SHP77 treated with DMSO at 0.1 percent for 48 hours (cell line): Measurements from ENCODE around the gene SRP72.
A peak's percentile ranks its signal among the peaks of the same experiment; 100 is the strongest.
"Not testable (repeated sequence)": the region's sequence is repeated elsewhere in the genome, so short reads cannot be mapped to it uniquely, and the experiment has no call there.

ENCODE experiments used
- DNase-seq: peaks from one replicate; lab custom pipeline; 2025; lab: John Stamatoyannopoulos, UW

The SRP72 gene

DNA sequence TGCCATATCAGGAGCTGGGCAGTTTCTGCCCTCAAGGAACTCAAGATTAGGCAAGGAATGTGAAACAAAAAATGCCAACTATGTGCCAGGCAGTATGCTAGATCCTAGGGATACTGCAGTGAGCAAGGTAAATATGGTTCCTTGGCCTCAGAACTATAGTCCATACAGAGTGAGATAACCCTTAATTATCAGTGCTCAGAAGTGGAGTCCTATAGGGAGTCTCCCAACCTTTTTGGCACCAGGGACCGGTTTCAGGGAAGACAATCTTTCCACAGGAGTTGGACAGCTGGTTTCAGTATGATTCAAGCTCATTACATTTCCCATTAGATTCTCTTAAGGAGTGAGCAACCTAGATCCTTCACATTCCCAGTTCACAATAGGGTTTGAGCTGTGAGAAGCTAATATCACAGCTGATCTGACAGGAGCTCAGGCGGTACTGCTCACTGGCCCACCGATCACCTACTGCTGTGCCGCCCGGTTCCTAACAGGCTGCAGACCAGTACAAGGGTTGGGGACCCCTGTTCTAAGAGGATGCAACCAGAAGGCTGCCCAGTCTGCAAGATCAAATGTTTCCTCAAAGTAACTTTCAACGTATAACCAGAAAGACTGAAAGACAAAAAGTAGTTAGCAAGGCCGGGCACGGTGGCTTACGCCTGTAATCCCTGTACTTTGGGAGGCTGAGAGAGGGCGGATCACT is 1.7 kb upstream of the SRP72 start:
- no peak for DNase-seq

DNA sequence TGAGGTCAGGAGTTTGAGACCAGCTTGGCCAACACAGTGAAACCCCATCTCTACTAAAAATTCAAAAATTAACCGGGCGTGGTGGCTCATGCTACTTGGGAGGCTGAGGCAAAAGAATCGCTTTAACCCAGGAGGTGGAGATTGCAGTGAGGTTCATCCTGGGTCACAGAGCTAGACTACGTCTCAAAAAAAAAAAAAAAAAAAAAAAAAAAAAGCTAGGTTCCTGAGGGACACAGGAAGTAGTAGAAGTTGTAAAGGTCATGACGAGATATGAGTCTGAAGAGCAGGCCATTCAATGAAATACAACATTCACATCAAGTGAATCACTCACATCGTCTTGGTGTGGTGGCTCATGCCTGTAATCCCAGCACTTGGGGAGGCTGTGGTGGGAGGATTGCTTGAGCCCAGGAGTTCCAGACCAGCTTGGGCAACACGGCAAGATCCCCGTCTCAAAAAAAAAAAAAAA is 1.1 kb upstream of the SRP72 start:
- DNase-seq, result not testable (repeated sequence)

DNA sequence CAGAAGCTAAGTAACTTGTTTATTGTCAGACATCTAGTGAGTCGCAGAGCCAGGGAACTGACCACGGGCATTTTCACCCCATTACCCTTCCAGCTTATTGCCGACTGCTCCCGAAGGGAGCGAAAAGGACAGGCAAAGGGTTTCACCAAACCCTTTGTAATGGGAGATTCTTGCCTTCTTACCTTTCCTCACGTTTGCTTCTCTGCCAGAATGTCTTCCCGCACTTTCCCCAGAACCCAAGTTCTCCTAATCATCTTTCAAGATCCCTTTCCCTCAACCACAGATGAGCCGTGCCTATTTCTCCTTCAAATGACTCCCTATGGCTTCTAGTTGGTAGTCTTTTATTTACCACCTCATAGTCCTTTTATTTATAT is 520 bp upstream of the SRP72 start:
- DNase-seq, result no peak

DNA sequence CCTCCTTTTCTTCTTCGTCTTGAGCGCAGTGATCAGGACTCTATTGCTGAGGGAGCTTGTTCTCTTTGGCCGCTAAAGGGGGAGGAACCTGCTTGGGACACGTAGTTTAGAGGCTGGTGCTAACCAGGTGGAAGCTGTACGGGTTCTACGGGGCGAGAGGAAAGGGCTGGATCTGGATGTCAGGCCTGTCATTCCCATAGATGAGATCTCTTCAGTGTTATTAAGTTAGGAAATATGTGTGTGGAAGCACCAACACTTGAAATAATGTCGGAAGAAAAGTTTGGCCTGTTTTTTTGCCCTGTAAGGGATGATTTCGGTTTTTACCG is 643 bp downstream of the SRP72 start:
- peak; percentile 65 for DNase-seq

DNA sequence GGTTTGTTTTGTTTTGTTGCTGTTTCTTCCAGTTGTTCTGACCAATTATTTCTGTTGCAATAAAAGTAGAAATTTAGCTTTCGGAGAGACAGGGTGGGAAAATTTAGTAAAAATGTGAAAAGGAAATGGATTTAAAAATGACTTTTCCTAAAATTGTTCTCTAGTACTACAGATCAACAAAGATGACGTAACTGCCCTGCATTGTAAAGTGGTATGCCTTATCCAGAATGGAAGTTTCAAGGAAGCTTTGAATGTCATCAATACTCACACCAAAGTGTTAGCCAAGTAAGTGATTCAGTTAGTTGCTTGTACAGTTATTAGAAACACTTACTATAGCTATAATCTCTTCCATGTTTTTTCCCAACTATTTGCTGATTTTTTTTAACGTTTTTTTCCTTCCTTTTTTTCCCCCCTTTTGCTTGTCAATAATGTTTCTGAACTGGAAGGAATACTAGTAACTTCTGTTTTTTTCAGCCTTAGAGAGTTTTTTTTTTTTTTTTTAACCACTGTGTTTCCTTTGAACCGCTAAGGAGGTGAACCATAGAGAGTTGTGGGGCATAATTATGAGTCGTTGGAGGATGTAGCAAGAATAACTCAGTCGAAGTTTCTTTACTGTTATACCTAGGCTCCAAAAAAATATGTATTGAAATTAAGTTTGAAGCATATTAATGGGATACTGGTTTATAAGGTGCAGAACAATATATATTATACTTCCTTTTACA is 2.2 kb downstream of the SRP72 start:
- no peak for DNase-seq

DNA sequence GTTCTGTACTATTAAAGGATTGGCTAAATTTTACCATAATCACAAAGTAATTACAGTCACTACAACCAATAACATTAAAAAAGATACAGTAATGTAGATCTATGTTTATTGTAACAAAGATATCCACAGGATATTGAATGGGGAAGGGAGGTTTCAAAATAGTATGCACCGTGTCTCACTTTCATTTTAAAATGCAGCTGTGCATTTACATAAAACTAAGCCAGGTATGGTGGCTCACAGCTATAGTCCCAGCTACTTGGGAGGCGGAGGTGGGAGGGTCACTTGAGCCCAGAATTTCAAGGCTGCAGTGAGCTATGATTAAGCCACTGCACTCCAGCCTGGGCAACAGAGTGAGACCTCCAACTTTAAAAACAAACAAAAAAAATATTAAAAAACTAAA is 8.5 kb downstream of the SRP72 start:
- DNase-seq, result no peak

DNA sequence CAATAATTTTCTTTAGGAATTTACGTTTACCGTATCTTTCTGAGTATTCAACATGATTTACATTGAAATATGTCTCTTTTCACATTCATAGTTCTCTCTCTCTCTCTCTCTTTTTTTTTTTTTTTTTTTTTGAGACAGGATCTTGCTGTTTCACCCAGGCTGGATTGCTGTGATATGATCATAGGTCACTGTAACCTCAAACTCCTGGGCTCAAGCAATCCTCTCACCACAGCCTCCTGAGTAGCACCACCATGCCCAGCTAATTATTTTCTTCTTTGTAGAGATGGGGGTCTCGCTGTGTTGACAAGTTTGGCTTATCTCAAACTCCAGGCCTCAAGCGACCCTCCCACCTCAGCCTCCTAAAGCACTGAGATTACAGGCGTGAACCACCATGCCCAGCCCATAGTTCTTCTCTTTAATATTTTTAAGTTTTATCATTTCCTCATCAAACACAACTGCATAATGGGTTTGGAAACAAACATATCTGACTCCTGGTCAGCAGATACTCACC is 9.8 kb downstream of the SRP72 start:
- no peak for DNase-seq

DNA sequence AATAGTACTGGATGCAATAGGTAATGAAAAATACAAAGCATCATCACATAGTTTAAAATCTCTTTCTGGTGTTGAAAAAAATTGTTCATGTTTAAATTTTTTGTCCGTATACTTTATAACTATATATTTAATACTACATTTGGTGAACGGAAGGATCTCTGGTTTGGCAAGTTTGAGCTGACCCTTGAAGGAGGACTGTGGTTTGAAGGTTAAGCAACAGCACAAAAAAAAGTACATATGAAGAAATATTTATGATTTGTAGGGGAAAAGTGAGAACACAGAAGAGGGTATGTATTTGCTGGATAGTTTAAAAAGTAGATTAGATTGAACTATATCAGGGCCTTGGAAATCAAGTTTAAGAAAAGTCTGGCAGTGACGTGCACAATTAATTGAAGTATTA is 13.3 kb downstream of the SRP72 start:
- no peak for DNase-seq

DNA sequence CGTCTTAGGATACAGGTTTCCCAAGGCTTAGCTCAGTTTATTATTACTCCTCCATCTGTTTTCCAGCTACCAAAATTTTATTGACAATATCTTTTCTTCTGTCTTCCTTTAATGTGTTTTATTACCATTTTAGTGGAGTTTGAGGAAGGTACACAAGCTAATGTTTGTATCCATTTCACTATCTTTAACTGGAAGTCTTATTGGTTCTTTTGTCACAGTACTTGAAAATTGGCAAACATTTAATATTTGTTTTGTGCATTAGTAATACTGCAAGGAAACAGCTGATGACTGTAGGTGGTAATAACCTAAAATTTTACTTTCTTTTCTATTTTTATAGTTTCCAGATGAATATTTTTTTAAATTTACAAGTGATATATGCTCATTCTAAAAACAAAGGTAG is 28.8 kb downstream of the SRP72 start:
- DNase-seq, result no peak

DNA sequence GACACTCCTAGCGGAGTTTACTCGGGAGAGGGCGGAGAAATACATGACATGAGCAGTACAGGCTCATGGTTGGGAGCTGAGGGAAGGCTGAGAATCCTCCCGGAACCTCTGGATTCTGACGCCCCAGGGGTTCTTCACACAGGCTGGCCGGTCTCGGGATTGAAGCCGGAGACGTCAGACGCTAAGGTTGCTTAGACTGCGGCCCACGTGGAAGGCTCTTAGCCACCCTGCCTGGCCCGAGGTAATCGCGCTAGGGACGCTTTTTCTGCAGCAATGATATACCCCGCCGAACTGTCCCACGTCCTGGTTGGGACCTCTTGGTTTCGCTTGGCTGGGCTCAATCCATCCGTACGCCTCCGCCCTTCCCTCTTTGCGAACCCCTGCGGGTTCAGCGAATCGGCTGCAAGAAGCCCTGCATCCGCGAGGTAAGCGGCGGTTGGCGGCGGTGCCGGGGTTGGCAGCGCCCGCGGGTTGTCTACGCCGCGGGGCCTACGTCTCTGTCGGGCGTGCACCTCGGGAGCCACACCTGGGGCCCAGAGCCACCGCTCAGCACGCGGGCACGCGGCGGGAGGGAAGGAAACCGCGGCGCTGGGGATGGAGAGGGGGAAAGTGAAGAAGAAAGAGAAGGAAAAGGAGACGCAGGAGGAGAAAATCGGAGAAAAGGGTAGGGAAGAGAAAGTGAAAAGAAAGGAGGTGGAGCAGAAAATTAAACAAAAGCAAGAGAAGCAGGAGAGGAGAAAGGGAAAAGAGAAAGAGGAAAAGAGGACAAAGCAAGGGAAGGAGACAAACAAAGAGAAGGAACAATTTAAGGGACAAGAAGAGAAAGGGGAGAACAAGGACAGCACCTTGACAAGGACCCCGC is 38.1 kb downstream of the SRP72 start, which contains the start of gene ARL9:
Gene ARL9 (plus strand): TSS at position 523 of the 862 bp plus-strand sequence. CDS start 72 bp downstream, at position 595.
- DNase-seq, result no peak

DNA sequence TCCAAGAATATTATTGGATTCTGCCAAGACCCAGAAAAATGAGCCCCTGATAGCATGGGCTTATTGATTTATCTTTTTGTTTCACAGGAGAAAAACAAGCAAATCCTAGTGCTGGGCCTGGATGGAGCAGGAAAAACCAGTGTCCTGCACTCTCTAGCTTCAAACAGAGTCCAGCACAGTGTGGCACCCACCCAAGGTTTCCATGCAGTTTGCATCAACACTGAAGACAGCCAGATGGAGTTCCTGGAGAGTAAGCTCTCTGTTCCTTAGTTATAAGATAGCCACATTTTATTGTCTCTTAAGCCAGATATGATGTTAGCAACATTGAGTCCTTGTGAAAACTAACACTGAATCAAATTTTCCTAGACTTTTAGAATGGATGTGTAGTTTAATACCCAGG is 43.7 kb downstream of the SRP72 start:
- no peak for DNase-seq

DNA sequence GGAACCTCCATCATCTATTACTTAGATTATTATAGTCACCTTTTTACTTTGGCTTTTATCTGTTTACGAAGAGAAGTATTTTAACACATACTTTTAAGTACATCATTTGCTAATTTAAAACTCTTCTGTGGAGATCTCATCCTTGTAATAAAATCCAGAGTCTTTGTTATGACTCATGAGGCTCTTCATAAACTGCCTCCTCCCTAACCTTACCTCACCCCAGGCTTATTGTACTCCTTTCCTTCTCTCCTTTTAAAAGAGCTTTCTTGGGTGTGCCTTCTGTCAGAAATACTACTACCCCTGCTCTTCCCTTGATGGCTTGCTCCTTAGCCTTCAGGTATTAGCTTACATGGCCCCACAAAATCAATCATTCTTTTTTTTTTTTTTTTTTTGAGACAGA is 44.7 kb downstream of the SRP72 start:
- no peak for DNase-seq

DNA sequence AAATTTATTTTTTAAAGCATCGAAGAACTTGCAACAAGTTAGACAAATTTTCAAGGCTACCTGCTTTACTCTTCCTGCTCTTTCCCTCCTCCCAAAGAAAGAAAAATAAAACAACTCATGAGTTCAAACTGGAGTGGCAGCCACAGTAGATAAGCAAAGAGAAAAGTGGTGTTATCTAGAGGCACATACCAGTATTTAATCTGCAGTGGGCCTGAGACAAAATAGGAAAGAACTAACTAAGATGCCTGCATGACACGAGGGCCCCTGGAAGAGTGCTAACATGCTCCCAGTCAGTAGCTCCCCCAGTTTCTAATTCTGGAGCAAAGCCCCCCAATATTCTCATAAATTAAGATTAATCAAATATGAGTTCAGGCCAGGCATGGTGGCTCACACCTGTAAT is 46.1 kb downstream of the SRP72 start:
- no peak for DNase-seq

DNA sequence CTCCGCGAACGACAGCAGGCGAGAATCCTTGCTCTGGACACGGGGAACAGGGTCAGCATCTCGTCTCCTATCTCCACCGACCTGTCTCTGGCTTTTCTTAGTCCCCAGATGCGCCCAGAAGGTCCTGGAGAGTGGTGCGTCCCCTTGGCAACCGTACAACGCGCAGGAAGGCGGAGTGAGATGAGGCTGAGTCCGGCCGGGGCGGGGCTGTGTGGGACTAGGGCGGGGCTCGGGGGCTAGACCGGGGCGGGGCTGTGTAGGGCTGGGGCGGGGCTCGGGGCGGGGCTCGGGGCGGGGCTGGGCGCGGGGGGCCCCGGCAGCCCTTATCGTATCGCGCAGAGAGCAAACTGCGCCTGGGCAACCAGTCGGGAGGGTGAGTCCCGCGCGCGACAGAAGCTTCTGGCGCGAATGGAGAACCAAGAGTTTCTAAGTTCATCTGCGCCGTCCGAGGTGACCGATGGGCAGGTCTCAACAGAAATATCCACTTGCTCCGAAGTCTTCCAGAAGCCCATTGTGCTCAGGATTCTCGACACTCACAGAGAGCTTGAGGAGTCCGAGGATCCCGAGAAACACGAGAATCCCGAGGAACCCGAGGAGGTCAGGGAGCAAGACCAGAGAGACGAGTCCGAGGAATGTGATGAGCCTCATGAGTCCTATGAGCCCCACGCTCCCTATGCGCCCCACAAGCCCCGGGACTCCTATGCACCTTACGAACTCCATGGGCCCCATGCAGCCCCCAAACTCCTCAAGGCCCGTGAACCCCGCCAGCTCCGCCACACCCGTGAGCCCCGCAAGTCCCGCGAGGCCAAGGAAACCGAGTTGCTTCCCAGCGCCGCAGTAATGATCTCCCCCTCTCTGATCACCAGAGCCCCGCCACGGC is 63.1 kb downstream of the SRP72 start:
- DNase-seq, result peak; percentile 61

DNA sequence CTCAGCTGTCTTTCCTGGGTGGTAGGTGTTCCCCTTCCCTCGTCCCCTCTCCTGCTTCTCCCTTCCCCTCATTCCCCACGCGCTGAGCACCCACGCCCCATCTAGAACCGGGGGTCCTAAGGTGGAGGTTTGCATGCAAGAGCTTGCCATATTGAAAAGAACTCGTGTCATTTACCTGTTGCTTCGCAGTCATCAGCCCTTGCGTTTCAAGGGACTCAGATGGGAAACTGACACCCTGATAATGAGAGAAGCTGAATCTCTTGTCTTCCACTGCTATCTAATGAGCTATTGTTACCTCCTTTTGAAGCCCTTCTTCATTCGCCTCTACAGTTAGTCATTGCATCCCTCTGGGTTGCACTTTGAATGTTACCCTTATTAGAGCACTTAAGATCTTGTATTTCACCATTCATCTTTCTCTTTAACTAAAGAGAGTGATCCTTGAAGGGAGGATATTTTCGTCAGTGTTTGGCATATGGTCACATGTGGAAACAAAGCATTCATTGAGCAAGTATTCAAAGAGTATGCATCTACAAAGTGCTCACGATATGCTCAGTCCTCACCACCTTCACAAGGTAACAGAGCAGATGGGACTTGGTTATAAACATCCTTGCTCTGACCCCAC is 63.8 kb downstream of the SRP72 start:
- no peak for DNase-seq

DNA sequence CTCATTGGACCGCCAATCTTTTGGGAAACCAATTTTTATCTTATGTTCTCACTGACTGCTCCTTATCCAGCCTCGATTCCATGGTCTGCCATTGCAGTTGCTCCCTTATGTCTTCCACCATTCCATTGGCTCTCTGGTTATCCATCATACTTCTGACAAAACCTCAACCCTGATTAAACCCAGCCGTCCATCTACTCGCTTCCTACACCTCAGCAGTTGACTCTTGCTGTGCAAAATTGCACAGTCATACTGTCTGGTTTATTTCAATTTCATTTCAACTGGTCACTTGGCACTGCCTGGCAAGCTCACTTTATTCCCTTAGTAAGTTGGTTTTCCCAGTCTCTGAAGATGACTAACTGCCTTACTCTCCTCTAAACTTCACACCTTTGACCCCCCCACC is 64.4 kb downstream of the SRP72 start:
- DNase-seq, result no peak

DNA sequence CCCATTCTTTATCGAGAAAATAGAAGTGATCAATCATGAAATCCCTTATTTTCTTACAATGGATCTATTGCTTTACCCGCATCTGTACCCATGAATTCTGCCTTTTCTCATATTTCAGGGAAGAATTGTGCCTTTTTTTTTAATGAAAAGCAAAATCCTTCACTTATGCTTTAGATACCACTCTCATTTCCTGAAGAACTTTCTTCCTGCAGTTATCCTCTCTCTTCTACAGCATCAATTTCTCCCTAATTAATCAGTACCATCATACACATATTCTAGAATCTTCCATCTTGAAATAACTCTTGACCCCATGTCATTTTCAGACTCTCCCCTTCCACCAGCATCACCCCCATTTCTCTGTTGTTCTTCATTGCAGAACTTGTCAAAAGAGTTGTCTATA is 64.8 kb downstream of the SRP72 start:
- no peak for DNase-seq

DNA sequence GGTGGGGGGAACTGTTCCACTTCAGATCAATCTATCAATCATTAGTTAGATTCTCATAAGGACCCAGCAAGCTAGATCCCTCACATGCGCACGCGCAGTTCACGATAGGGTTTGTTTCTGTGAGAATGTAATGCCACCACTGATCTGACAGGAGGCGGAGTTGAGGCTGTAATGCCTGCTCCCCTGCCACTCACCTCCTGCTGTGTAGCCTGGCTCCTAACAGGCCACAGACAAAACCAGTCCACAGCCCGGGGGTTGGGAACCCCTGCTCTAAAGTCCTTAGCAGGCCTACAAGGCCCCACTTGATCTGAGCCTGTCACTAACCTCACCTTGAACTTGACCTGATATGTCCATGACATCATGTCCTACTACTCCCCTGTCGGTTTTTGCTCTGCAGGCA is 68.5 kb downstream of the SRP72 start:
- no peak for DNase-seq

DNA sequence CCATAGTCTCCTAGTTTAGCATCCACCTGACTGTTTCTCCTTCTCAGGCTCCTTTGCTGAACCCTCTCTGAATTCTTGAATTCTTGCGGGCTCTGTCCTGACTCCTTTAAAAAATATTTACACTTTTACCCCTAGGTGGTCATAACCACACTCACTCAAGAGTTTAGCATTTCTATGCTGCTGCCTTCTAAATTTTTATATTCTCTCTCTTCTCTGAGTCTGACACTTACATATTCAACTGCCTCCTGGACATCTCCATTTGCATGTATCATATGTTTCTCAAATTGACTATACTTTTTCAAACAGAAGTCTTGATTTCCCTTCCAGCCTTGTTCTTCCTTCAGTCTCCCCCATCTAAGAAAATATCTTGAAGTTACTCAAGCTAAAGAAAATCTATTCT is 69.7 kb downstream of the SRP72 start:
- no peak for DNase-seq

DNA sequence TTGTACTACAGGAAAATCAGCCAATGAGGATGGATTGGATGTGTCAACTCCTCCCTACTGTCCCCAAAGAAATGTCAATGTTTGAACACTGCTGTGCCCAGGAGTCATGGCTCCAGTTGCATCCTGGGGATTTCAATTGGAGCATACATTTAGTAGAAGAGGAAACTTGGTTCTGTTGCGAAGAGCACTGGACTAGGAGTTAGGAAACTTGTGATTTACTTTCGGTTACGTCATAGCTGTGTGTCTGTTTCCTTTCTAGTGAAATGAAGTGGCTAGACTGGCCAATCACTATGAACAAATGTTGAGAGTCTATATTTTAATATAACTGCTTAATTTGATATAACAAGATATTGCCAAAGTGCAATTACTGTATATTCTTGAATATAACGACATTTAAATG is 73.4 kb downstream of the SRP72 start:
- no peak for DNase-seq

DNA sequence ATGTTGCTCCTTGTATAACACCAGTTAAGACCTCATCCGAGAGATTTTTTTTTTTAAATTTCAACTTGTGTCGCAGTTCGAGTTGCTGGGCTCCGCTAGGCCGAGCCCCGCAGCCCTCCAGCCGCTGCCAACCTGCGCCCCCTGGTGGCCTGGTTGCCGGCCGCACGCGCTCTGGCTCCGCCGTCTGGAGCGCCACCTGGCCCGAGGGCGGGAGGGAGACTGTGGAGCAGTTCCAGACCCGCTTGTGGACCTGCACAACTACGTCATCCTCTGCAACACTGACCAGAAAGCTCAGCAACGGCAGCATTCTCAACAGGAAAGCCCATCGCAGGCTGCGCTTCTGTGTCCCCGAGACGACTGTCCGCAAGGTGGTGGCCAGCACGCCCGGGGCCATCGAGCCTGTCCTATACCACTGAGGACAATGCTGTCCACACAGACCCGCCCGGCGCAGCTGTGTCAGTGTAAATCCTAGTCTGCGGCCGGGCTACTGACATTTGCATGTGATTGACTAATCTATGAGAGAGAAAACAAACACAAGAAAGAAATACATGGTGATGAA is 77.2 kb downstream of the SRP72 start:
- peak; percentile 90 for DNase-seq
